Lung (tissue), 12 donors: ENCODE data around the gene STN1. TPM values are rescaled to one million over a fixed set of nuclear protein-coding genes. Genes with fewer than 3 reads are reported as not detected.

Experiments
- ATAC-seq: fragments of 200-7000 bp; cut with Tn5 transposase; one replicate; pipeline ENCODE4 v1.9.1; 2020; ENCODE audit warnings: moderate number of reproducible peaks; ENCODE audit not compliant: insufficient read depth, low FRiP score
- DNase-seq, 3 donors: peaks; one replicate each; pipeline ENCODE4 v3.0.0-alpha.2; 2013 to 2017
- H3K27ac ChIP-seq, 2 donors: one replicate each; pipeline ENCODE4 v1.5.1; 2013; ENCODE audit warnings: mild to moderate bottlenecking in 2 of 2, moderate library complexity in 2 of 2, control low read depth in 1 of 2, inconsistent platforms in 1 of 2, low read depth in 1 of 2, low read length in 1 of 2
- H3K27me3 ChIP-seq, 3 donors: one replicate each; pipeline ENCODE4 v1.5.1; 2013; ENCODE audit warnings: low read length in 2 of 3; ENCODE audit not compliant: control insufficient read depth in 3 of 3, insufficient read depth in 3 of 3
- H3K36me3 ChIP-seq, 4 donors: one replicate each; pipeline ENCODE4 v1.5.1; 2013; ENCODE audit warnings: low read length in 4 of 4, mild to moderate bottlenecking in 1 of 4, moderate library complexity in 1 of 4; ENCODE audit not compliant: control insufficient read depth in 4 of 4, insufficient read depth in 4 of 4
- H3K4me1 ChIP-seq, 5 donors: one replicate each; pipeline ENCODE4 v1.5.1; 2013; ENCODE audit warnings: low read length in 5 of 5, mild to moderate bottlenecking in 2 of 5, moderate library complexity in 1 of 5; ENCODE audit not compliant: control insufficient read depth in 5 of 5, insufficient read depth in 5 of 5
- H3K4me3 ChIP-seq: one replicate; pipeline ENCODE4 v1.5.1; 2013; ENCODE audit warnings: mild to moderate bottlenecking, control low read depth, moderate library complexity
- H3K9ac ChIP-seq, 2 donors: one replicate each; pipeline ENCODE4 v1.5.1; 2013; ENCODE audit warnings: low read length in 2 of 2, control low read depth in 1 of 2; ENCODE audit not compliant: insufficient read depth in 1 of 2
- H3K9me3 ChIP-seq, 4 donors: one replicate each; pipeline ENCODE4 v1.5.1; 2013; ENCODE audit warnings: low read length in 3 of 4, mild to moderate bottlenecking in 1 of 4, moderate library complexity in 1 of 4; ENCODE audit not compliant: control insufficient read depth in 4 of 4, insufficient read depth in 3 of 4
- CTCF ChIP-seq: IDR thresholded peaks from 2 replicates; pipeline ENCODE4 v1.5.1; 2012; ENCODE audit warnings: mild to moderate bottlenecking; ENCODE audit errors: control extremely low read depth, extremely low read depth
- WGBS, 2 donors: extraction: QIAGEN DNeasy Blood & Tissue Kit; methylation state at CpG; one replicate each; pipeline ENCODE4 v1.1.7; 2013; 5-methylcytosine and 5-hydroxymethylcytosine counted together
- polyA plus RNA-seq, 2 donors: library from polyadenylated mRNA; stranded (reverse); fragments of 200-250 nt; gene quantifications; one replicate each; pipeline ENCODE4 v1.2.1, GENCODE V29; 2013
- total RNA-seq, 2 donors: library from RNA; depleted of rRNA in 1 of 2; stranded (reverse); fragments of >200 nt in 1 of 2; gene quantifications; one replicate each; pipeline ENCODE4 v1.2.1, GENCODE V29; 2014 to 2021
- donor health status: control.
- donor health status: control.
- donor health status: Bipolar disorder and iron deficiency.
- donor health status: healthy.
- donor health status: DM: yes; HTN: yes; CAD: no.

The STN1 gene
- total and polyA plus RNA-seq, 4 donors = 26.5 to 43.8 (median 39.1) TPM

GRCh38 chr10:103910442-103911012 lies 7.5 kb downstream of the STN1 start:
- DNase-seq (peak in 1 of 3 donors; percentile 62), ATAC-seq (no peak)
- H3K9me3 ChIP-seq = no peaks in the 10 kb centered on the region
- H3K4me1 ChIP-seq = peaks cover under 1 to 47% (median 20%) of the 10 kb centered on the region in 5 donors
- H3K4me3 ChIP-seq = no peak overlapping the region
- no peaks in the 10 kb centered on the region for H3K27me3 ChIP-seq
- no peak for TF ChIP-seq CTCF
- peaks cover 0 to 5% (median under 1%) of the 10 kb centered on the region in 4 donors for H3K36me3 ChIP-seq
- no peak overlapping the region for H3K9ac ChIP-seq
- 30 to 36% methylated on average over 4 of the region's 4 CpGs for WGBS, 2 donors
- peak overlapping the region in 1 of 2 donors; percentile 94 for H3K27ac ChIP-seq

DNA sequence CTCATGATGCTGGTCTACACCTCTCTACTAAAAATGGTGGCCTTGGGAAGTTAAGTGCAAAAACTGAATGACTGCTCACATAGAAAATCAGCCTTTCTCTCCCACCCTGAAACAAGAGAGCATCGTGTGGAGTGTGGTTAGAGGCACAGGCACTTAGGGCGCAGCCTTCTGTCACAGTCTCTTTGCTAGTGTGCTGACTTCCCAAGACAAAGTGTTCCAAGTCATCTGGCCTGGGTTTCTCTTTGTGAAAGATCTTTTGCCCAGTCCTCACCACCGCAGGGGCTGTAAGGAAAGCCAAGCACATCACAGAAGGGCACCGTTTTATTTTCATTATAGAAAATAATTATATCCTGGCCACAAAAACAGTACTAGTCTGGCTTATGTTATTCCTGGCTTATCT lies 12.5 kb downstream of the STN1 start:
- 73 to 78% methylated on average over 4 of the region's 4 CpGs for WGBS, 2 donors
- peak in 1 of 3 donors; percentile 20 for DNase-seq
- no peak for TF ChIP-seq CTCF
- Histone ChIP-seq H3K4me3 (no peak overlapping the region), H3K27ac (peak overlapping the region; percentile 33 to 45), H3K36me3 (peaks cover 7 to 18% (median 14%) of the 10 kb centered on the region in 4 donors), H3K27me3 (no peaks in the 10 kb centered on the region), H3K9me3 (no peaks in the 10 kb centered on the region), H3K4me1 (peaks cover 0 to 59% (median 15%) of the 10 kb centered on the region in 5 donors), H3K9ac (no peak overlapping the region)
- no peak for ATAC-seq

GRCh38 chr10:103901299-103901698 lies 16.7 kb downstream of the STN1 start:
- no peak for TF ChIP-seq CTCF
- Histone ChIP-seq H3K9ac (no peak overlapping the region), H3K4me1 (peaks cover 0 to 39% (median 8%) of the 10 kb centered on the region in 5 donors), H3K27me3 (no peaks in the 10 kb centered on the region), H3K27ac (no peak overlapping the region), H3K4me3 (no peak overlapping the region), H3K9me3 (no peaks in the 10 kb centered on the region), H3K36me3 (peaks cover 14 to 28% (median 24%) of the 10 kb centered on the region in 4 donors)
- 37 to 59% methylated on average over 5 of the region's 5 CpGs for WGBS, 2 donors
- ATAC-seq (no peak), DNase-seq (no peak)

DNA sequence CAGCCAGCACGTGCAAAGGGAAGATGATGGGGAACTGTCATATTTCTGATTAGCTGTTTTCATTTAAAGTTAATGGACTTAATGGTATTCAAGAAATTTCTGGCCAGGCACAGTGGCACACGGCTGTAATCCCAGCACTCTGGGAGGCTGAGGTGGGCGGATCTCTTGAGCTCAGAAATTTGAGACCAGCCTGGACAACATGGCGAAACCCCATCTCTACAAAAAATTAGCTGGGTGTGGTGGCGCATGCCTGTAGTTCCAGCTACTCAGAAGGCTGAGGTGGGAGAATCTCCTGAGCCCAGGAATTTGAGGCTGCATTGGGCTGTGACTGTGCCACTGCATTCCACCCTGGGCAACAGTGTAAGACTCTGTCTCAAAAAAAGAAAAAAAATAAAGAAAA lies 18.7 kb downstream of the STN1 start:
- Histone ChIP-seq H3K27ac (no peak overlapping the region), H3K4me3 (no peak overlapping the region), H3K9ac (no peak overlapping the region), H3K36me3 (peaks cover 7 to 19% (median 18%) of the 10 kb centered on the region in 4 donors), H3K9me3 (no peaks in the 10 kb centered on the region), H3K27me3 (no peaks in the 10 kb centered on the region), H3K4me1 (peaks cover 7 to 47% (median 11%) of the 10 kb centered on the region in 5 donors)
- no peak for ATAC-seq
- DNase-seq = no peak
- TF ChIP-seq CTCF = no peak
- WGBS, 2 donors = 93 to 96% methylated on average over 5 of the region's 5 CpGs
